Activated gamma-delta T cell treated with anti-CD3 and anti-CD28 coated beads, Interleukin-2, amount 50 U/mL, for 16 hours (primary cell): ENCODE data around the gene IQGAP2.
"Not testable (repeated sequence)": the region's sequence is repeated elsewhere in the genome, so short reads cannot be mapped to it uniquely, and the experiment has no call there.

ENCODE experiments used
- DNase-seq: peaks from one replicate; pipeline ENCODE4 v3.0.0-alpha.2; 2020; ENCODE audit warnings: low read depth

Gene IQGAP2

DNA sequence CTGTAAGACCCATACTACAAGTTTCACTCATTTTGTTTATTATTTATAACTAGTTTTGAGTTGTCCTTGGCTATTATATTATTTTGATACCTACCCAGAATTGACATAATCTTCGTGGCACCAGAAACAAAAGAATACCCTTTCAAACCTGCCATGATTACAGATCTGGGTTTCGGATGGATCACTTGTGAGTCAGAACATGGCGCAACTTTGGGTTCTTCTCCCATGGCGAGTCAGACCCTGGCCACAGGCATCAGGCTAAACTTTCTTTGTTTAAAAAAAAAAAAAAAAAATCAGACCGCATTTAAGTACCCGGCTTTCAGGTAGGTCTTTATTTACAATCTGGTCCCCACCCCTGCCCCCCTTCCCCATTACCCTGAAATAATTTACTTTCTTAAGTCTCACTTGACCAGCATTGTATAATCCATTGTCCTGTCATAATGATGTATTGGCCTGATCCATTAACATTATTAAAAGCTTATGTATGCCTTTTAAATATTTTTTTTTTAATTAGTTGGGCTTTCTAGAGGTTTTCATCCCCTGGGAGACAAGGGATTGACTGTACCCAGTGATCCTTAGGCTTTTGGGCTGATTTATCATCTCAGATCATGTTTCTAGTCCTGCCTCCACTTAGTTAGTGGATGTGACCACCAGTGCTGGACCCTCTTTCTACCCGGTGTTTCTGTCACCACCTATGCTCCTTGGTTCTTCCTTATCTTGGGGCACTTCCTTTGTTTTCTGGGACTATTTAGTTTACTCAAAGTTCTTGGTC, 176.3 kb downstream of the IQGAP2 start:
- no peak for DNase-seq

DNA sequence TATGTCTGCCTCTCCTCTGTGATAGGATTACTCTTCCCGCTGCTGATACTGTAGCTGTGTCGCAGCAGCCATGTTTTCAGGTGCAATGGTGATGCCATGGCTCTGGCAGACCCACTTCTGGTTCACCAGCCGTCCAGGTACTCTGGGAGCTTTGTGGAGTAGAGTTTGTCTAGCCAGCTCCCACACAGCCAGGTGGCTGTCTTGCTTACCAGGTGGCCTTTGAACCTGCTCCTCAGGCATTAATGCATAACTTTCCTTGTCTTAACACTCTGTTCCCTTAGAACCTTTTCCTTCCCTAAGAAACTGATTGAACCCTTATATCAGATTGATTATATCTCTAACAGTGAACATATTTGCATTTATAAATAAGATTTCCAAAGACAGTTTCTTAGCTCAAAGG, 177.9 kb downstream of the IQGAP2 start:
- no peak for DNase-seq

DNA sequence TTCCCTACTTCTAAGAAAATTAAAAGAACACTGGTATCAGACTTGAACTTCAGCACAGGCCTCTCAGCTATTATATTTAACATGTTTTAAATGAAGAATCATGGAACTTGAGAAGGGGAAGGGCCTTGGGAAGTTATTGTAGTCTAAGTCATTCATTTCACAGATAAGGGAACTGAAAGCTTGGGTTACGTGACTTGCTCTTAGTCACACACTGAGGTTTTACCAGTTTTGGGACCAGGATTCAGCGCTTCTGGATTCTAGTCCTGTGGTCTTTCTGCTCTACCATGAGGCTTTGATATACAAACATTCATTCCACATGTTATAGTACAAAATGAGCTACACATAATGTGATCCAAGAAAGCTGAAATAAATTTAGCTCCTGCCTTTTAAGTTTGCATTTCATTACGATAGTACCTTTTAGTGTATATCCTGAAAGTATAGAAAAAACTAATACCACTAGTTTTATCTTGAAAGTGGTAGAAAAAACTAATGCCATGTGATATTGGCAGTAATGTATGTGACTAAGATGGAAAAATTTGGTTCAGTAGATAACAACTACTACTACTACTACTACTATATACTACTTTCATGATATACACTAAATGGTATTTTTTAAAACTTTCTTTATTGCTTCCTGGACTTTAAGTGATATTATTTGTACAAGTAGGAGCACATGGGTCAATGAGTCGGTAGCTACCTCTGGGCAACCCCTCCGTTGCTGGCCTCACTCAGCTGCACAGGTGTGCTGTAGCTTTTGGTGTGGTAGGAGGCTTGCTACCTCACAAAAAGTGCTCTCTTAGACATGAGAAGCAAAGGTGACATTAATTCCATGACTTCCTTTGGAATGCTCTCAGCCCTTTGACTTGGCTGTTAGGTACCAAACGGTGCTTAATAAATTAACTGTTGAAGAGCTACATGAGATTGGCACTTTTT, 179.4 kb downstream of the IQGAP2 start:
- no peak for DNase-seq

DNA sequence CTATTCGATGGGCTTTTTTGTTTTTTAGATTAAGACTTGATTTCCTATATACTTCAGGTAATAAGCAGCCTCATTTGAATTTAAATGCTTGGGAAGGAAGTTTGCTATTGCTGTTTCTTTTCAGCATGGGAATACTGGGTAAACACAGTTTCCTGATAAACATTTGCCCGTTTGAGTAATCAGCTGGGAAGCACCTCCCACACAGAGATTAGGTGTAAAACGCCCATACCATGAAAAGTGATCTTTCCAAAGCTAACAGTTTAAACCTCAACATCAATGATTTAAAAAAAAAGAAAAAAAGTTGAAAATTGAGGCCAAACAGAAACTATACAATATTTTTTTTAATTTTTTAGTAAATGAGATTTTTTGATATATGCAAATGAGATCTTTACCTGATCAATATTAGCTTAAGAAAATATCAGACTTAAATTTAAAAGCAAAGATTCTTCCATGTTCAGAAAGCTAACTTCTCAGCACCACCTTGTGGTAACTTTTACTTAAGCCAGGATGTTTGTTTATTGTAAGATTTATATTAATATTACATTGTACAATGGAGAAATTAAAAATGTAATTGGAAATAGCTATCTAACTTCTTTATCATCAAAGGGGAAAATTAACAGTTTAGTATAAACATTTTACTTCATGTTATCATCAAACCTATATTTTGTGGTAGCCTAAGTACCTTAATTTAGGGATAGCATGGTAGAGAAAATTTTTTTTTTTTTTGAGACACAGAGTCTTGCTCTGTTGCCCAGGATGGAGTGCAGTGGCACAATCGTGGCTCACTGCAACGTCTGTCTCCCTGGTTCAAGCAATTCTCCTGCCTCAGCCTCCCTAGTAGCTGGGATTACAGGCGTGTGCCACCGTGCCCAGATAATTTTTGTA, 180.3 kb downstream of the IQGAP2 start:
- no peak for DNase-seq

DNA sequence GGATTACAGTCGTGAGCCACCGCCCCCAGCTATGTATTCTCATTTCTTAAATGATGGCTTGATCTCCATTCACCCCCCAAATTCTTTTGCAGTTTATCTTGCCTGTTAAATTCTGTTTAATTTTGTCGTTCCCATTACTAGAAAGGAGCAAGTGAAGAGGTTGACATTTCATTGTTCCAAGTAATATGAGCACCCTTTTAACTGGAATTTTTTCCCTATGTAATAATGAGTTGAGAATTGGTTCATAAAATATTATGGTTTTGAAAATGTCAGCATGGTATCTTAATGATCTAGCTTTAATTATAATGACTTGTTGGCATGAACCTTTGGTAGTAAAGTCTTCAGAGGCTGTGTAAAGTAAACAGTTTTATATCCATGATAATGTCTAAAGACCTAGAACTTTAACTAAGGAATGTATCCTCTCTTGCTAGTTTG, 182.7 kb downstream of the IQGAP2 start:
- no peak for DNase-seq

DNA sequence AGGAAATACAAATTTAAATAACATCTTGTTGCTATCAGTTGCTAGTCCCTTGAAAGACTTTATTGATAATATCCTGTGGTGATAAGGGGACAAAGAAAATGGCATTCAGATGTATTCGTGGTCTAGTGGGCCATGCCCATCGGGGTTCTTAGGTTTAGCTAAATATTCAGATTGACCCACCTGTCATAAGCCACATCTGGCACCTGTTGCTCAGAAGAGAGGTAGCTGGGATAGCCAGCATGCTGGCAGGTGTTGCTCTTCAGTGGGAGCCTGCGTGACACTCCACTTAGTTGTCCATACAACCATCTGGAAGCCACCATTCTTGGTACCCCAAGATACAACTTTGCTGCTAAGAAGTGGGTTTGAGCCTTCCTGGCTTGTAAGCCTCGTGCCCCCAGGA, 183.4 kb downstream of the IQGAP2 start:
- DNase-seq = no peak

DNA sequence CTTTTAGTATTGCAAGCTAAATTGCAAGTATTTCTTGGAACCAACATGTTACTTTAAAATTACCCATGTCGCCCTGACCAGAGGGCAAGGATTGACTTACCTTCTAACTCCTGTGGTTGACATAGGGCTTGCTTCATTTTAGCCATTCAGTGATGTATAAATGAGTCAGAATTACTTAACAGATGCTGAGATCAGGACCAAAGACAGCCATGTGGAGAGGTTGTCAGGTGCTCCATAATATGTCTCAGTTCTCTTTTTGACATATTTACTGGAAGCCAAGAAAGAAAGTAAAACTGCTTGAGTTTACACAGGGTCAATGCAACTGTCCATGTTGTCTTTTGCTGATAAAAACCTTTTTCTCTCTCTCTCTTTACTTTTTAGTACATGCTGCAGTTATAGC, 186.9 kb downstream of the IQGAP2 start:
- DNase-seq = no peak

DNA sequence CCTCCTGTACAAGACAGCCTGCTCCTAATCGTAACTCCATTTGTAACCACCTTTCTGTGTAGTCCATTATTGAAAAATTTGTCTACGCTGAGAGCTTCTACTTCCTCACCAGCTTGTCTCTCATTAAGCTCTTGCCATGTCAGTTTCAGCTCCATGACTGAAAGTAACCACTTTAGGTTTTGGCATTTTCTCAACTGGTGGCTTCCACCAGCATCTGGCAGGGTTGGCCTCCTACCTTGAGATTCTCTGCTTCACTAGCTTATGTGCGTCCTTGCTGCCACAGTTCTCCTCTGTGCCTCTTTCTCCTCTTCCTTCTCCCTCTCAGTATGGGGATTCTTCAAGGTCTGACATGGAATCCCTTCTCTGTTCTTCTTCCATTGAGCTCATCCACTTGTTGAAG, 188.3 kb downstream of the IQGAP2 start:
- DNase-seq = no peak

DNA sequence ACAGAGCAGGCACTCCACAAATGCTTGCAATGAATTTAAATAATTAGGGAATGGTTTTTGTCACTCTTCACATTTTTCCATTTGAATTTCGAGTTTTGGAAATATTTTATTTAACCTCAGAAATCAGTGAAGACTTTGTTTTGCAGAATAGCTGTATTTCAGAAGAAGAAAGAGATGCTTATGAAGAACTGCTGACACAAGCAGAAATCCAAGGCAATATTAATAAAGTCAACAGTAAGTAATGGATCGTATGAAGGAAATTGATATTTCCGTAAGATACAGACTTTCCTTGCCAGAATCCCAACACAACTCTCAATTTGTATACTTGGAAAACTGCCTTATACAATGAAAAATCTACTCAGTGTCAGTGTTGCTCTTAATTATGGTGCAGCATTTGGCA, 189.6 kb downstream of the IQGAP2 start:
- no peak for DNase-seq

DNA sequence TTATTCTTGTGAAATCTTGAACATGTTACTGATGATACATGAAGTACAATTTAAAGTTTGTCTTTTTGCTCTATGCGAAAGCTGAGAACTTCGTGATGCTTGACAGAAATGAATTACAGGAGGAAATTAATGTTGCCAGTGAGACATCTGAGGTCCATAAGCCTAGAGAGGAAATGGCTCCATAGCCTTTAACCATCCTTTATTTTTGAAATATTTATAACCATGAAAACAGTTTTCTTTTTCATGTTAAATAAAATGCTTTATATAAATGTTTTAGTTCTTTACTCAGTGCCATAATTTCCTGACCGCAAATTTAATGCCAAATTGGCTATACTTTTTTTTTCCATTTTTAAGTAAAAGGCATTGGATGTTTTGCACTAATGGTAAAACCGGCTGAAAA, 191.0 kb downstream of the IQGAP2 start:
- no peak for DNase-seq

DNA sequence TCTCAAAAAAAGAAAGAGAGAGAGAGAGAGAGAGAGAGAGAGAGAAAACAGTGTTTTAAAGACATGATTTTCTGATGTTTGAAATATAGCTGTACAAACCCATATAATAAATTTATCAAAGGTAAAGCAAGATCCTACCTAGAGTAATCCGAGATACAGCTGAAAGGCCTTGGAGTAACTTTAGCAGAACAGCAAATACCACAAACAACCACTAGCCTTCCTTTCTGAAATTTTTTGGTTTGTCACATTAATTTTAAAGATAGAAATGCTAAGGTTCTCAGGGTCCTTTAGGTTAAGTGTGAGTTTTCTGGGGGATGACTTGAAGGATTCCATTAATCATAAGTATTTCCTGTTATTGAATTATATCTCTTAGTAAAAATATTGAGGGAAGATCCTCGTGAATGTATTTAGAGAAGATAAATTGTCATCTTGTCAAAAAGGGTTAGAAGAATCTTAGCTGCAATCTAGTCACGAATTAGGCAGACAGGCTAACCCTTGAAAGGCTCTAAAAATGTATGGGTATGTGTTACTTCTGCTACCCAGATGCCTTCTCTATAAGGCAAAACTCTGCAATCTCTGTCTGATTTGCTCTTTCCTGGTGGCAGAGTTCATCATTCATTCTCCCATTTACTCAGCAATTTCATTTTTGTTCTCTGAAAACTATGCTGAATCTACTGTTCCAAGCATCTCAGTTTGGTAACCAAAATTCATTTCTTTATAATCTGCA, 192.8 kb downstream of the IQGAP2 start:
- no peak for DNase-seq

DNA sequence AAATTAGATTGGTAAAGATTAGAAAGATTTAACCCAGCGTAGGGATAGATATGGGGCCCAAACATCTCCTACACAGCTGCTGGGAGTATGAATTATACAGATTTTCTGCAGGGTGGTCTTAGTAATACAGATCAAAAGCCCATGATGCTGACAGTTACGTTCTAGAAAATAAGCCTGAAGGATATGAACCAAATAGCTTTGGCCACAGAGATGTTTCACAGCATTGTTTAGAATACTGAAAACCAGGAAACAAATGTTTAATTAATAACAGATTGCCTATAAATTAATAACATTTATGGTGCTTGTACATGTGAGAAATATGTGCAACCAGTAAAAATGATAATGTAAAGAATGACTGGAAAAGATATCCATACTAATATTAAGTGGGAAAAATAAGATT, 195.4 kb downstream of the IQGAP2 start:
- no peak for DNase-seq

DNA sequence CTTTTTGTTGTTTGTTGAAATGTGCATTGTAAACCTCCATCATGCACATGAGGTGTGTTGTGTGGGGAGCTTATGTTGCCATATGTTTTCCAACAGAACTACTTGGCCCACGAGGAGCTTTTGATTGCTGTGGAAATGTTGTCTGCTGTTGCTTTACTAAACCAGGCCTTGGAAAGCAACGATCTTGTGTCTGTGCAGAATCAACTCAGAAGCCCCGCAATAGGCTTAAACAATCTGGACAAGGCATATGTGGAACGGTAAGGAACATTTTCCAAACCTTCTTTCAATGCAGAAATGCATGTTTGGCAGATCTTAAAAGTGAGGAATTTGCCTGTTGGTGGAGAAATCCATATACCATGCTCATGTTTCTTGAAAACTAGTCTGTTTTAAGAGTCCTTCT, 197.6 kb downstream of the IQGAP2 start:
- DNase-seq = no peak

DNA sequence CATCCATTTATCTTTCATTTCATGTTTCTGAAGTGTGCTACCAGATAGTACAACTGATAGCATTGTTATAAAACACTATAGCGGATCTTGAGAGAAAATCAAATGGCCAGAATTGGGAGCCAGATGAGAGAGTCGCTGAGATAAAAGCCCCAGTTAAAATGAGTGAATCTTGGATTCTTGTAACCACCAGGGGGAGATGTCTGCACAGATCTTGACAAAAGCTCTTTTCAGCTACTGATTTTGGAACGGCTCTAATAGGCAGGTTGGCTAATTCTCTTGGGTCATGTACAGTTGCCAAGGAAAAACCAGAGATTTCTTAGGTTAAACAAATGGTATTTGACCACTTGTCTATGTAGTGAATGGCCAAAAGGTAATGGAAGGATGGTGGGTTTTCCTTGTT, 198.4 kb downstream of the IQGAP2 start:
- DNase-seq = peak; percentile 7

DNA sequence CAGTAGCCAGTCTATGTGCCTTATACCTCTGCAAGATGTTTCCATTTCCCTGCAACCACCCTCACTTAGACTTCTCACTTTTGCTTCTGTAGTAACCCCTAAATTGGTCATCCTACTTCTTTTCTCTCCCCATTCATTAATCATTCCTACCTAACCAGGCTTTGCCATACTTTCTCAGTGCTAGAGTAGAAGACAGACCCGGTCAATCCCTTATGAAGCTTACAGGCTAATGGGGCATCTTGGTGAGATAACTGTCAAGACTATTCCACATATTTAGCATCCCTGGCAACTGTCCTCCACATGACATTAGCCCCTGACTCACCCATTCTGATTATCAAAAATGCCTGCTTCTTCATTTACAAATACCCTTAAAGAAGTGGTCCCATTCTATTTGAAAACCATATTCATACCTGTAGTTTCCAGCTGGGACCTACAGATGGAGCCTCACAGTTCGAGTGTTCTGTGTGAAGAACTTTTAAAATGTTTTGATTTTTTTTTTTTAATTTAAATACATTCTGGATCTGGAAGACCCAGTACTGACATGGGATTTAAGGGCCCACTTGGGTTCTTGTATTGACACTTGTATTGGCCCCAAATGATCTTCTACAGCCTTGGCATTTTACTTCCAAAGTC, 199.1 kb downstream of the IQGAP2 start:
- no peak for DNase-seq

DNA sequence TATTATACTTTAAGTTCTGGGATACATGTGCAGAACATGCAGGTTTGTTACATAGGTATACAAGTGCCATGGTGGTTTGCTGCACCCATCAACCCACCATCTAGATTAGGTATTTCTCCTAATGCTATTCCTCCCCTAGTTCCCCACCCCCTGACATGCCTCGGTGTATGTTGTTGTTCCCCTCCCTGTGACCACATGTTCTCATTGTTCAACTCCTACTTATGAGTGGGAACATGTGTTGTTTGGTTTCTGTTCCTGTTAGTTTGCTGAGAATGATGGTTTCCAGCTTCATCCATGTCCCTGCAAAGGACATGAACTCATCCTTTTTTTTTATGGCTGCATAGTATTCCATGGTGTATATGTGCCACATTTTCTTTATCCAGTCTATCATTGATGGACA, 200.9 kb downstream of the IQGAP2 start:
- not testable (repeated sequence) for DNase-seq

DNA sequence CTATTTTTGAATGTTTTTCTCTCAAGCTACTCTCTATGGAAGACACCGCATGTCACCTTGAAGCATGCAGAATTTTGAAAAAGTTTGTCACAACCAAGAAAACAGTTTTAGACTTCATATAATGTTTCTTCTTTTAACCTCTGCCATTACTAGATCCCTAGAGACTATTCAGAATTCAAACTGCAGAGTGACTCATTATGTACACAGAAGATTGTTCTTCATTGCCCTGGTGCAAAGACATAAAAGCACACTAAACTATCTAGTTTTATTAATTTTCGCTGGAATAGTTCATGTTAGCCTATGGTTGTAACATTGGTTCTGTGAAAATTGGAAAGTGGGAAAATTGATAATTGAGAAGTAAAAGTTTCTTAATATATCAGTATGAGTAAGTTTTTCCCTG, 201.8 kb downstream of the IQGAP2 start:
- DNase-seq = no peak

DNA sequence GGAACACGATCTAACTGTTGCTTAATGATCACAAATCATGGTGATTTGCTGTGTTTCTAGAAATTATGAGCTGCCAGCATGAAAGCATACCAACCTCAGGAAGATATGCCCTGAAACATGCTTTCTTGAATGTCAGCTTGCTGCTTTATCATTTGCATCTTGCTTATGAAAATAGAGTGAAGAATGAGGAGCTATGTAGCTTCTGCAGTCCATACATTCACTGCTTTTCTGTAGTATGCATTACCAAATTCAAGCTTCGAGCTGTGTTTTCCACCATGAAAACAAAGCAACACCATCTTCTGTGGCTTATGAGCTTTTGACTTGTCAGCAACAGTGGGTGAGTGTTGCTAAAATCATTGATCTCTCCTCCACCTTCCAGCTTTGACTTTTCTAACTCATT, 203.6 kb downstream of the IQGAP2 start:
- DNase-seq = no peak

DNA sequence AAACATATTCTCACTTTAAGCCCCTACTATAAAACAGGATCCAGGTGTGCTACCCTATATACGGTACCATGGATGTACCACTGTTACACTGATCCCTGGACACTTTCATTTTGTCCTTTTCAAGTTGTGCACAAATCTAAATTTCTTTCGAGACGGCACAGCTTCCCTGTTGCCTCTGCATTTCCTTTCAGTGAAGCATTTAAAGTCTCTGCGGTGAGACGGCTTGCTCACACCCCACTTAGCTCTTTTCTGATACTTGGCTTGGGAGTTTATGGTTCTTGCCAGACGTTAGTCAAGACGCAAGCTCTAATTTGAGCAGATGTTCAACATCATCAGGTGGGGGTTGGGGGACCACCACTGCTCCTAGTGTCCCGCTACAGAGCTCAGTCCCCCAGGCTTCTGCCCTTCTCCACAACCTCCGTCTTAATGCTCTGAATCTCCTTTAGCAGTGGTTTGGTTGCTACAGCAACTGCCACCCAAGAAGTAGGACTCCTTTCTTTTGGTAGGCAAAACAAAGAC, 204.3 kb downstream of the IQGAP2 start:
- no peak for DNase-seq

DNA sequence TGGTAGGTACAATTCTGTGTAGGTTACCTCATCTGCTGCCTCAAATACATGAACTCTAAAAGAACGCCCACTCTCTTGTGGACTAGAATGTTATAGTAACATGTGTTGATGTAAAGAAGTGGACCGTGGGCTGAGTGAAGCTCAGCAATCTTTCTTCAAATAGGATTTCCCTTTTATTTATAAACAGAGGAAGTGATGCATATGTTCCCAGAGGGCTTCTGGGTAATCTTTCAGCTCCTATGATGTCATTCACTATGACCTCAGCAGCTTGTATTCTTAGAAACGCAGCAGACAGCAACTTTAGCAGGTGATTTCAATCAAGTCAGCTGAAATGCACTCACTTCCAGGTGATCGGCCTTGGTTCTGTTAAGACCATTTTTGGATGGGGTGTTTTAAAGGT, 205.7 kb downstream of the IQGAP2 start:
- no peak for DNase-seq

DNA sequence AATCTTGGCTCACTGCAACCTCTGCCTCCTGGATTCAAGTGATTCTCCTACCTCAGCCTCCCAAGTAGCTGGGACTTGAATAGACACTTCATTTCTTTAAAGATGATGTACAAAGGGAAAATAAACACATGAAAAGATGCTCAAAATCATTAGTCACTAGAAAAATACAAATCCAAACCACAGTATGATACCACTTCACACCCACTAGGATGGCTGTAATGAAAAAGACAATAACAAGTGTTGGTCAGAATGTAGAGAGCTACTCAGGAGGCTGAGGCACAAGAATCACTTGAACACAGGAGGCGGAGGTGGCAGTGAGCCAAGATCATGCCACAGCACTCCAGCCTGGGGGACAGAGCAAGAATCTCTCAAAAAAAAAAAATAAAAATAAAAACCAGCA, 207.1 kb downstream of the IQGAP2 start:
- no peak for DNase-seq
